ENCODE results near the gene GMPPB.
A peak's percentile ranks its signal among the peaks of the same experiment; 100 is the strongest.

GMPPB gene

GRCh38 chr3:49723628-49724551 lies at the start of gene GMPPB:
GMPPB (minus strand) TSS chr3:49723951; CDS start chr3:49723726, 225 bp downstream.
- peak; percentile 96 for DNase-seq

- DNase-seq = no peak
Measured at GRCh38 chr3:49772703-49773102, 49.0 kb upstream of the GMPPB start.

GRCh38 chr3:49771340-49771938 lies 47.7 kb upstream of the GMPPB start:
- DNase-seq = no peak

- DNase-seq = peak; percentile 32
Measured at GRCh38 chr3:49769926-49770325, 46.2 kb upstream of the GMPPB start.

GRCh38 chr3:49769286-49769915 lies 45.6 kb upstream of the GMPPB start:
- DNase-seq = no peak

- DNase-seq = no peak
Measured at GRCh38 chr3:49763981-49764380, 40.2 kb upstream of the GMPPB start.

GRCh38 chr3:49761661-49762060 lies 37.9 kb upstream of the GMPPB start:
- DNase-seq = peak; percentile 19

- DNase-seq = no peak
Measured at GRCh38 chr3:49759226-49759625, 35.5 kb upstream of the GMPPB start.

- no peak for DNase-seq
Measured at GRCh38 chr3:49757197-49757596, 33.4 kb upstream of the GMPPB start.

GRCh38 chr3:49756036-49756435 lies 32.3 kb upstream of the GMPPB start:
- DNase-seq = no peak

- peak; percentile 5 for DNase-seq
Measured at GRCh38 chr3:49754536-49754935, 30.8 kb upstream of the GMPPB start.

GRCh38 chr3:49751501-49751900 lies 27.8 kb upstream of the GMPPB start:
- peak; percentile 1 for DNase-seq

GRCh38 chr3:49750056-49750455 lies 26.3 kb upstream of the GMPPB start:
- DNase-seq = peak; percentile 28

- peak; percentile 9 for DNase-seq
Measured at GRCh38 chr3:49748874-49749273, 25.1 kb upstream of the GMPPB start.

GRCh38 chr3:49747792-49748480 lies 24.2 kb upstream of the GMPPB start:
- peak; percentile 17 for DNase-seq

- DNase-seq = no peak
Measured at GRCh38 chr3:49745986-49746385, 22.2 kb upstream of the GMPPB start.

- DNase-seq = no peak
Measured at GRCh38 chr3:49740427-49740826, 16.7 kb upstream of the GMPPB start.

GRCh38 chr3:49738067-49738713 lies 14.4 kb upstream of the GMPPB start:
- no peak for DNase-seq

- DNase-seq = no peak
Measured at GRCh38 chr3:49734752-49735151, 11.0 kb upstream of the GMPPB start.

GRCh38 chr3:49733551-49733950 lies 9.8 kb upstream of the GMPPB start:
- no peak for DNase-seq

GRCh38 chr3:49732597-49732996 lies 8.8 kb upstream of the GMPPB start:
- no peak for DNase-seq

- no peak for DNase-seq
Measured at GRCh38 chr3:49729966-49730609, 6.3 kb upstream of the GMPPB start.
